CD1c-positive myeloid dendritic cell (primary cell): ENCODE data around the gene CDC27.
"Not testable (repeated sequence)": the region's sequence is repeated elsewhere in the genome, so short reads cannot be mapped to it uniquely, and the experiment has no call there.

Experiments
- DNase-seq: peaks from one replicate; pipeline ENCODE4 v3.0.0-alpha.2; 2016; ENCODE audit errors: extremely low spot score

CDC27 gene

DNA sequence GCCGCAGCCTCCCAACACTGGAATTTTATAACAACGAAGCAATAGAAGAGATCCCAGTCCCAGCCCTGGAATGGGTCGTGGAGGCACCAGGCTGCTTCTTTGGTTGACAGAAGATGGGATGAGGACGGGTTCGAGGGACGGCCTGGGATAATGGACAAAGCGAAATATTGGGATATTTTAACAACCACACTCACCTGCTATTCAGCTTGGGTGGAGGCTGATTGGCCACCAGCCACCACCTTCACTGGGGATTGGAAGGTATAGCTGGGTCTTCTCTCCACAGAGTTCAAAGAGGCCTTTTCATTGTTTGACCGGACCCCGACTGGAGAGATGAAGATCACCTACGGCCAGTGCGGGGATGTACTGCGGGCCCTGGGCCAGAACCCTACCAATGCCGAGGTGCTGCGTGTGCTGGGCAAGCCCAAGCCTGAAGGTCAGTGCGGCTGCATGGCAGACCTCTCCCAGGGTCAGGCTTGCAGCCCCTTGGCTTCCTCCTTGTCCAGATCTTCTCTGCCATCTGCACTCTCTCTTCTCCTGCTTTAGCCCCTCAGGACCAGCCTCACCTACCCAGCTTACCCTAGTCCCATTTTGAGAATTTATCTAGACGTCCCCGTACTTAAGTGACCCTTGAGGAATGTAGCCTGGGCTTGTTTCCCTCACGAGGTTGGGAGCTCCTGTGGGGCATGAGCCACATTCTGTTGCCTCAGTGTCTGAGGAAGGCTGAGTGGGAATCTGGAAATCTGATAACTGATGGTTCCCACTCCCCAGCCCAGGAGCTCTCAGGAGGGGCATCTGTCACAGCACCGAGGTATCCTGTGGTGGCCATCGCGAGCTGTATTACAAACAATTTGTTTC, 30.8 kb upstream of the CDC27 start:
- no peak for DNase-seq

- no peak for DNase-seq
These were observed 29.9 kb upstream of the CDC27 start for GRCh38 chr17:47218896-47219430.

DNA sequence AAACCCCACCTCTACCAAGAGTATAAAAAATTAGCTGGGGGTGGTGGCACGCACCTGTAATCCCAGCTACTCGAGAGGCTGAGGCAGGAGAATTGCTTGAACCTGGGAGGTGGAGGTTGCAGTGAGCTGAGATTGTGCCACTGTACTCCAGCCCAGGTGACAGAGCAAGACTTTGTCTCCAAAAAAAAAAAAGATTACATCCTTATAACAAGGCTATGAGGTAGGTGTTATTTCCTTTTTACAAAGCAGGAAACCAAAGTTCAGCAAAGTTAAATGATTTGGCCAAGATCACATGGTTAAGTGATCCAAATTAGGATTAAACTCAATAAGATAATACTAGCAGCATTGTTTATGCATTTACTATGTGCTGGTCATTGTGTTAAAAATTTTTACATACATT, 28.2 kb upstream of the CDC27 start:
- DNase-seq: not testable (repeated sequence)

GRCh38 chr17:47216821-47217220, 27.7 kb upstream of the CDC27 start:
- not testable (repeated sequence) for DNase-seq

DNA sequence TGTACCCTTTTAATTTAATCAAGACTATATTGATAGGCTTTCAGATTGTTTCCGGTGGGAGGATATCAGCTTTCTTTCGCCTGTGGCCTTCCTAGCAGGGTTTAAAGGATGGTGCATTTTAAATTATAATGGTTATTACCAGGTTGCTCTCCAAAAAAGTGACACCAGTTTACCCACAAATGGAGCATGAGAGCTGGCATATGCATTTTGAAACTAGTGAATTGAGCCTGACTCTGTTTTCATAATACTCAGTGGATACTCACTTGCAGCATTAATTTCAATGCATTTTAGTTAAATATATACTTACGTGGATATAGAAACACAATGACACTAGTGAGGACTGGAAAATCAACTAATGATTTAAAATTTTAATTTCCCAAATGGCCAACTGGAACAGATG, 25.8 kb upstream of the CDC27 start:
- DNase-seq: no peak

- no peak for DNase-seq
These were observed 24.4 kb upstream of the CDC27 start for GRCh38 chr17:47213540-47213939.

- no peak for DNase-seq
These were observed 23.4 kb upstream of the CDC27 start for GRCh38 chr17:47212458-47212857.

GRCh38 chr17:47210779-47211178, 21.7 kb upstream of the CDC27 start:
- no peak for DNase-seq

GRCh38 chr17:47210105-47210504, 21.0 kb upstream of the CDC27 start:
- DNase-seq: no peak

- DNase-seq: no peak
These were observed 20.4 kb upstream of the CDC27 start for GRCh38 chr17:47209499-47209898.

- DNase-seq: no peak
These were observed 19.8 kb upstream of the CDC27 start, which contains the start of gene MYL4 for GRCh38 chr17:47208744-47209488. MYL4 (plus strand) TSS chr17:47209348; CDS start chr17:47209423, 75 bp downstream.

DNA sequence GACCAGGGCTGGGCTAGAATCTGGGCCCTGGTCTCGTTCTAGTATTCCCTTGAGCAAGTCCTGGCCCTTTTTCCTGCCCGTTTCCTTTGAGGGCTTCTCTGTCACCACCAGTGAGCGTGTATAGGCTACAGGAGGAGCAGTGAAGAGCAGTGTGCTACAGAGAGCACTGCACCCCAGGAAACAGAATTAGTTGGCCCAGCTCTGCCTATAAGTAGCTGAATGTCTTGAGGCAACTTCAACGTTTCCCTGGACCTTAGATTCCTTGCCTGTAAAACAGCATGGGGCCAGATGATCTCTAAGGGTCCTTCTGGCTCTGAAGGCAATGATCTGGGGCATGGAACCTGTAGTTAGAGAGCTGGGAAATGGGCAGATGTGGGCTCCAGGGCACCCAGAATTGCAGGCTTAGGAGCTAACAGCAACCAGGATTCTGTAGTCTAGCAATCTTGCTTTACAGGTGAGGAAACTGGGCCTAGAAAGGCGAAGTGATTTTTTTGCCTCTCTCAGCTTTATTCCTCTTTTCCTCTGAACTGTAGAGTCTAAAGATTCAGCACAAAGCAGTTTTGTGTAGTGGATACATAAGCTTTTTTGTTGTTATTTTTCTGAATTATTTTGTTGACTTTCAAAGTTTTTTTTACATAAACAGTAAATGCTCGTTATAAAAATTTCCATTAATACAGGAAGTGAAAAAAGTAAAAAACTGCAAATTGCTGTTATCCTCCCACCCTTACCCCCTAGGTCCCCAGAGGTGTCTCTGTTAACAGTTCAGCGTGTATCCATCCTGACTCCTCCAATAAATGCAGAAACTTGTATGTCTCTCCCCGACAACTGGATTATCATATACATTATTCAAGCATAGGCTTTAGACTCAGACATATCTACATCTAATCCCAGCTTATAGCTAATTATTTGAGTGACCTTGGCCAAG, 18.3 kb upstream of the CDC27 start:
- DNase-seq: no peak

- peak; percentile 34 for DNase-seq
These were observed 16.4 kb upstream of the CDC27 start for GRCh38 chr17:47205419-47205963.

GRCh38 chr17:47204722-47205418, 15.8 kb upstream of the CDC27 start:
- DNase-seq: peak; percentile 63

DNA sequence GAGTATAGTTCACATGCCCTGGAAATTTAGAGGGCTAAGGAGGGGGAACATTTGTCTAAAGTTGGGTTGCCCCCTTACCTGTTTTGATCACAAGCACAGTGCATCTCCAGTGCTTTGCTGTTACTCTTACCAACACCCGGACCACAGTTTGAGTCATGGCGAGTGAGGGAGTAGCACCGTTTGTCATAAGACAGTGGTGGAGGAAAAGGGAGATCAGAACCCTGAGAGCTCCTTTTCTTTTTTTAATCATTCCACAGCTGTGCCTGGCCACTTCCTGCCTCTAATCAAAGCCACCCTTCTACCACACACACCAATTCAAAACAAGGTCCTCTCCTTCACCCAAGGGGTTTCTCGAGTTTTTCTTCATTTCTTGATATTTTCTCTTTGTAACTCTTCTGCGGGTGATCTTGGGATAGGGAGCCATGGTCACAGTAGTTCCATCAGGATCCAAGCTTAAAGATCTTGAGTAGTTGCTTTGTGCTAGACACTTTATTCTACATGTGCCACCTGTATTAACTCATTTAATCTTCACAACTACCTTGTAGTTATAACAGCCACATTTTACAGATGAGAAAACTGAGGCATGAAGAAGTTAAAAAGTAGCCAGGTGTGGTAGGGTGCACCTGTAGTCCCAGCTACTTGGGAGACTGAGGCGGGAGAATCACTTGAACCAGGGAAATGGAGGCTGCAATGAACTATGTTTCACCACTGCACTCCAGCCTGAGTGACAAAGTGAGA, 15.1 kb upstream of the CDC27 start:
- DNase-seq: no peak

DNA sequence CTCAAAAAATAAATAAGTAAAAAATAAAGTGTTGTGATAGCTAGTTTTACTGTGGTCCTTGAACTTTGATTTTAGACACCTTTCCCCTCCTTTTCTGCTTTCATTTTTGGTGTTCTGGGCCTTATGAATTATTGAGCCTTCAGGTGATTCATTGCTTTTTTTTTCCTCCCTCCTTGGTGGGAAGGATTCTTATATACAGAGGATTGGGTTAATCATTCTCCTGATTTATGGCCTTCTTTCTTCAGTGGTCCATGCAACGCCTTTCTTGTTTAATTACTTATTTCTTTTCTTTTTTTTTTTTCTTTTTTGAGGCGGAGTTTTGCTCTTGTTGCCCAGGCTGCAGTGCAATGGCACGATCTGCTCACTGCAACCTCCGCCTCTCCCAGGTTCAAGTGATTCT, 12.1 kb upstream of the CDC27 start:
- DNase-seq: no peak

GRCh38 chr17:47200325-47200664, 11.2 kb upstream of the CDC27 start:
- DNase-seq: peak; percentile 39

GRCh38 chr17:47199627-47200324, 10.7 kb upstream of the CDC27 start:
- DNase-seq: peak; percentile 71

GRCh38 chr17:47197821-47198220, 8.7 kb upstream of the CDC27 start:
- no peak for DNase-seq
